Nephron progenitor cell (in vitro differentiated cells): ENCODE results near the gene TAPT1.

Experiments
- DNase-seq: peaks from one replicate; pipeline ENCODE4 v3.0.0; 2021
- H3K27ac Mint-ChIP-seq: 2 replicates; pipeline ENCODE4 v1.8.0; 2021; ENCODE audit warnings: mild to moderate bottlenecking, moderate library complexity, mixed read lengths
- H3K27me3 Mint-ChIP-seq: 2 replicates; pipeline ENCODE4 v1.8.0; 2021; ENCODE audit warnings: mild to moderate bottlenecking, low read depth, mixed read lengths; ENCODE audit not compliant: poor library complexity
- H3K36me3 Mint-ChIP-seq: 2 replicates; pipeline ENCODE4 v1.8.0; 2021; ENCODE audit warnings: low read depth, mixed read lengths
- H3K4me1 Mint-ChIP-seq: 2 replicates; pipeline ENCODE4 v1.8.0; 2021; ENCODE audit warnings: mixed read lengths
- H3K4me3 Mint-ChIP-seq: 2 replicates; pipeline ENCODE4 v1.8.0; 2021; ENCODE audit warnings: mild to moderate bottlenecking, moderate library complexity, mixed read lengths
- H3K9me3 Mint-ChIP-seq: 2 replicates; pipeline ENCODE4 v1.8.0; 2021; ENCODE audit warnings: mild to moderate bottlenecking, moderate library complexity, mixed read lengths
- TF ChIP-seq, protein P1 (sequence below): fragments of 200-600 bp; sonication (generic); IDR thresholded peaks from 2 replicates; pipeline ENCODE4 v1.5.0; 2021; ENCODE audit warnings: antibody characterized with exemption

TAPT1 gene

GRCh38 chr4:16217300-16218051, 8.8 kb downstream of the TAPT1 start:
- Mint-ChIP-seq H3K27me3 (no peaks in the 10 kb centered on the region), H3K27ac (peak overlapping the region; percentile 31), H3K36me3 (peaks cover 4% of the 10 kb centered on the region), H3K9me3 (no peaks in the 10 kb centered on the region), H3K4me1 (peaks cover 14% of the 10 kb centered on the region), H3K4me3 (no peak overlapping the region)
- TF ChIP-seq, protein P1, sequence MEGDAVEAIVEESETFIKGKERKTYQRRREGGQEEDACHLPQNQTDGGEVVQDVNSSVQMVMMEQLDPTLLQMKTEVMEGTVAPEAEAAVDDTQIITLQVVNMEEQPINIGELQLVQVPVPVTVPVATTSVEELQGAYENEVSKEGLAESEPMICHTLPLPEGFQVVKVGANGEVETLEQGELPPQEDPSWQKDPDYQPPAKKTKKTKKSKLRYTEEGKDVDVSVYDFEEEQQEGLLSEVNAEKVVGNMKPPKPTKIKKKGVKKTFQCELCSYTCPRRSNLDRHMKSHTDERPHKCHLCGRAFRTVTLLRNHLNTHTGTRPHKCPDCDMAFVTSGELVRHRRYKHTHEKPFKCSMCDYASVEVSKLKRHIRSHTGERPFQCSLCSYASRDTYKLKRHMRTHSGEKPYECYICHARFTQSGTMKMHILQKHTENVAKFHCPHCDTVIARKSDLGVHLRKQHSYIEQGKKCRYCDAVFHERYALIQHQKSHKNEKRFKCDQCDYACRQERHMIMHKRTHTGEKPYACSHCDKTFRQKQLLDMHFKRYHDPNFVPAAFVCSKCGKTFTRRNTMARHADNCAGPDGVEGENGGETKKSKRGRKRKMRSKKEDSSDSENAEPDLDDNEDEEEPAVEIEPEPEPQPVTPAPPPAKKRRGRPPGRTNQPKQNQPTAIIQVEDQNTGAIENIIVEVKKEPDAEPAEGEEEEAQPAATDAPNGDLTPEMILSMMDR, result no peak
- no peak for DNase-seq

DNA sequence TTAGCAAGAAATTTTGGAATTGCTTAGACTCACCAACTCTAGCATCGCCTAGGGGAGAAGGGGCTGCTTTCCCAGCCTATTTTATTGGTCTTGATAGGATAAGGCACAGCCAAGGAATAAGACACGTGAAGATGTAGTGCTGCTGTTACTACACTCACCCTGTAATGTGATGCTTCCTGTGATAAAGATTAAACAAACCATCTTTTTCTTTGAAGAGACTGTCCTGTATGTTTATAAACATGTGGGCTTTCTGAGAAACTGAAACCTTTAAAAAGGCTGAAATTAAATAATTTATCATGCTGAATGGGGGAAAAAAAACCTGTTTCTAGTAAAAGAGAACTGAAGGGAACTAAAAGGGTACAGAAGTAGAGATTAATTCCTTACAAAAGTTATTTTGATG, 13.2 kb downstream of the TAPT1 start:
- Mint-ChIP-seq H3K4me1 (peaks cover 23% of the 10 kb centered on the region), H3K27me3 (no peaks in the 10 kb centered on the region), H3K27ac (peak overlapping the region; percentile 76), H3K36me3 (peaks cover 4% of the 10 kb centered on the region), H3K4me3 (no peak overlapping the region), H3K9me3 (no peaks in the 10 kb centered on the region)
- TF ChIP-seq, protein P1, result no peak
- no peak for DNase-seq

GRCh38 chr4:16212138-16212782, 14.0 kb downstream of the TAPT1 start:
- Mint-ChIP-seq H3K4me3 (no peak overlapping the region), H3K4me1 (peaks cover 26% of the 10 kb centered on the region), H3K27ac (peak overlapping the region; percentile 70), H3K9me3 (no peaks in the 10 kb centered on the region), H3K36me3 (peaks cover 4% of the 10 kb centered on the region), H3K27me3 (no peaks in the 10 kb centered on the region)
- TF ChIP-seq, protein P1, result no peak
- DNase-seq, result no peak

- Mint-ChIP-seq H3K27ac (no peak overlapping the region), H3K4me1 (peaks cover 39% of the 10 kb centered on the region), H3K36me3 (peaks cover 4% of the 10 kb centered on the region), H3K9me3 (no peaks in the 10 kb centered on the region), H3K27me3 (no peaks in the 10 kb centered on the region), H3K4me3 (no peak overlapping the region)
- DNase-seq, result no peak
- TF ChIP-seq, protein P1, result no peak
These were observed 18.9 kb downstream of the TAPT1 start for GRCh38 chr4:16207409-16207808.

DNA sequence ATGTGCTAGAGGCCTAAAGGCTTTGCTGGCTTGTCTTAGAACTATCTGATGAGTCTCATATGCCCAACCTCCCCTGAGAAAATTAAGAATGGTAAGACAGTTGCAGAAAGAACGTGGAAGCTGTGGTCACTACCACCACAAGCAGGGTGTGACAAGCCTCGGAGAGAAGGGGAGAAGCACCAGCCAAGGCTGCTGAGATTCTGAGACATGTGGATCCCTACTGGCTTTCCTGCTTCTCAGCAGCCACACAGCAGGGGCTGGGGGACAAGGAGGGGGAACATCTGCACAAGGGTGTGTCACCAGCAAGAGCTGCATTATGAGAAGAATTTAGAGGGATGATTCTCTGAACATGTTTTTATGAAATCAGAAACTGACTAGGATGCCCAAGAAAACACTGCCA, 19.4 kb downstream of the TAPT1 start:
- Mint-ChIP-seq H3K9me3 (no peaks in the 10 kb centered on the region), H3K27me3 (no peaks in the 10 kb centered on the region), H3K4me3 (no peak overlapping the region), H3K27ac (no peak overlapping the region), H3K4me1 (peaks cover 34% of the 10 kb centered on the region), H3K36me3 (peaks cover 4% of the 10 kb centered on the region)
- DNase-seq, result no peak
- TF ChIP-seq, protein P1, result no peak
